ENCODE results near the gene CACFD1. TPM values are rescaled to one million over a fixed set of nuclear protein-coding genes. Genes with fewer than 3 reads are reported as not detected.

CACFD1 gene
- total RNA-seq, 1 experiment from 2014 or later, result 10.6 TPM

DNA sequence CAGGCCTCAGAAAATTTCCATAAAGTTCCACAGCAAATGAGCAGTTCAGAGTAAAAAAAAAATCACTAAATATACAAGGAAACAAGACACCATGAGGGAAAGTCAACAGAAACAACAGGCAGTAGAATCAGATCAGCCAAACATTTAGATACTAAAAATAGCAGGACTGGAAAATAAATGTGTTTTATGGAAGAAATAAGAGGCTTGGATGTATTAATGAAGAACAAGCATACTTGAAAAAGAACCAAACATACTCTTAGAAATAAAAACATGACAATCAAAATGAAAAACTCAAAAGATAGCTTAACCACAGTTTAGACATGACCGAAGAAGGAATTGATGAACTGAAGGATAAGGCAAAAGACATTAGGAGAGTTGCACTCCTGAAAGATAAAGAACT lies 42.3 kb downstream of the CACFD1 start:
- Histone ChIP-seq H3K9me3 (ENCODE audit: low read depth, low read length, poor library complexity, severe bottlenecking) (peaks cover 14% of the 10 kb centered on the region), H3K27ac (ENCODE audit: low read depth, low read length, poor library complexity, severe bottlenecking) (no peak overlapping the region), H3K4me1 (ENCODE audit: insufficient read depth, low read length, poor library complexity, severe bottlenecking) (no peaks in the 10 kb centered on the region), H3K36me3 (ENCODE audit: insufficient read depth, low read length, poor library complexity, severe bottlenecking) (no peaks in the 10 kb centered on the region), H3K4me3 (ENCODE audit: low read depth, low read length, poor library complexity, severe bottlenecking) (no peak overlapping the region), H3K27me3 (replicated peaks; ENCODE audit: insufficient read depth, low read depth, low read length, poor library complexity) (peaks cover 5% of the 10 kb centered on the region)
- DNase-seq (ENCODE audit: low spot score), result no peak
- POLR2A ChIA-PET (ENCODE audit: low non-redundant PET), result no interaction called here
- TF ChIP-seq, protein P1, sequence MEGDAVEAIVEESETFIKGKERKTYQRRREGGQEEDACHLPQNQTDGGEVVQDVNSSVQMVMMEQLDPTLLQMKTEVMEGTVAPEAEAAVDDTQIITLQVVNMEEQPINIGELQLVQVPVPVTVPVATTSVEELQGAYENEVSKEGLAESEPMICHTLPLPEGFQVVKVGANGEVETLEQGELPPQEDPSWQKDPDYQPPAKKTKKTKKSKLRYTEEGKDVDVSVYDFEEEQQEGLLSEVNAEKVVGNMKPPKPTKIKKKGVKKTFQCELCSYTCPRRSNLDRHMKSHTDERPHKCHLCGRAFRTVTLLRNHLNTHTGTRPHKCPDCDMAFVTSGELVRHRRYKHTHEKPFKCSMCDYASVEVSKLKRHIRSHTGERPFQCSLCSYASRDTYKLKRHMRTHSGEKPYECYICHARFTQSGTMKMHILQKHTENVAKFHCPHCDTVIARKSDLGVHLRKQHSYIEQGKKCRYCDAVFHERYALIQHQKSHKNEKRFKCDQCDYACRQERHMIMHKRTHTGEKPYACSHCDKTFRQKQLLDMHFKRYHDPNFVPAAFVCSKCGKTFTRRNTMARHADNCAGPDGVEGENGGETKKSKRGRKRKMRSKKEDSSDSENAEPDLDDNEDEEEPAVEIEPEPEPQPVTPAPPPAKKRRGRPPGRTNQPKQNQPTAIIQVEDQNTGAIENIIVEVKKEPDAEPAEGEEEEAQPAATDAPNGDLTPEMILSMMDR (conservative IDR thresholded peaks at IDR 0.05; ENCODE audit: low read depth, low read length), result no peak
- no peak for TF ChIP-seq EZH2 (IDR thresholded peaks at IDR 0.05; ENCODE audit: borderline replicate concordance, low read depth, low read length, poor library complexity, severe bottlenecking)
- CTCF ChIA-PET, result no interaction called here
- BruUV-seq (replicated peaks), result no TSS peak
- intact Hi-C loops (cut with micrococcal nuclease; ENCODE audit: unreplicated experiment), result no loop called here

DNA sequence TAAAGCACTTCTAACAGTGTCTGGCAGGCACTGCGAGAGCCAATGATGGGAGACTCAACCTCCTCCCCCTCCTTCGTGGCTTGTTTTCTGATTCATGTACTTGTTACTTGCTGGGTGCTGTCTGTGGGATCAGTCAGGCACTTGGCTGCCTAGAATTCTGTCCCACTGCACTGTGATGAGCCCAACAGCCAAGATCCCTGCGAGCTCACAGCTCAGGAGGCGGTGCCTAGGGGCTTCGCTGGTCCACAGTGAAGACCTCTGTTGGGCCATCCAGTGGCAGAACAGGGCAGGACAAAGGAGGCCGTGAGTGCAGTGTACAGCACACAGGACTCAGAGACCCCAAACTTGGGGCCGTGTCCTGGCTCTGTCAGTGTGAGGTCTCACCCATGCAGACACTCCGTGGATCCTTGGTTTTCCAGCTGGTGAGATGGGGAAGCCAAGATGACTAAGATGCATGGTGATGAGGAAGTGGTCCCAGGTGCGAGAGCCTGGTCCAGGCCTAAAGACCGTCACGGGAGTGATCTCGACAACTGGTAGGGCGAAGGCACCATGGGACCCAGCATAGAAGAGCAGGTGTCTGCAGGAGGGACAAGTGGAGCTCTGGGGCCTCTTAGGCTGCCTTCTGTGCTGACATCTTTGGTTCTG lies 45.5 kb downstream of the CACFD1 start:
- no TSS peak for BruUV-seq (replicated peaks)
- intact Hi-C loops (cut with micrococcal nuclease; ENCODE audit: unreplicated experiment), result no loop called here
- no peak for DNase-seq (ENCODE audit: low spot score)
- Histone ChIP-seq H3K4me1 (ENCODE audit: insufficient read depth, low read length, poor library complexity, severe bottlenecking) (peaks cover 11% of the 10 kb centered on the region), H3K36me3 (ENCODE audit: insufficient read depth, low read length, poor library complexity, severe bottlenecking) (no peaks in the 10 kb centered on the region), H3K4me3 (ENCODE audit: low read depth, low read length, poor library complexity, severe bottlenecking) (no peak overlapping the region), H3K9me3 (ENCODE audit: low read depth, low read length, poor library complexity, severe bottlenecking) (peaks cover 14% of the 10 kb centered on the region), H3K27ac (ENCODE audit: low read depth, low read length, poor library complexity, severe bottlenecking) (no peak overlapping the region), H3K27me3 (replicated peaks; ENCODE audit: insufficient read depth, low read depth, low read length, poor library complexity) (peaks cover 5% of the 10 kb centered on the region)
- TF ChIP-seq, protein P1 (conservative IDR thresholded peaks at IDR 0.05; ENCODE audit: low read depth, low read length), result no peak
- TF ChIP-seq EZH2 (IDR thresholded peaks at IDR 0.05; ENCODE audit: borderline replicate concordance, low read depth, low read length, poor library complexity, severe bottlenecking), result no peak
- CTCF ChIA-PET, result no interaction called here
- POLR2A ChIA-PET (ENCODE audit: low non-redundant PET), result no interaction called here

DNA sequence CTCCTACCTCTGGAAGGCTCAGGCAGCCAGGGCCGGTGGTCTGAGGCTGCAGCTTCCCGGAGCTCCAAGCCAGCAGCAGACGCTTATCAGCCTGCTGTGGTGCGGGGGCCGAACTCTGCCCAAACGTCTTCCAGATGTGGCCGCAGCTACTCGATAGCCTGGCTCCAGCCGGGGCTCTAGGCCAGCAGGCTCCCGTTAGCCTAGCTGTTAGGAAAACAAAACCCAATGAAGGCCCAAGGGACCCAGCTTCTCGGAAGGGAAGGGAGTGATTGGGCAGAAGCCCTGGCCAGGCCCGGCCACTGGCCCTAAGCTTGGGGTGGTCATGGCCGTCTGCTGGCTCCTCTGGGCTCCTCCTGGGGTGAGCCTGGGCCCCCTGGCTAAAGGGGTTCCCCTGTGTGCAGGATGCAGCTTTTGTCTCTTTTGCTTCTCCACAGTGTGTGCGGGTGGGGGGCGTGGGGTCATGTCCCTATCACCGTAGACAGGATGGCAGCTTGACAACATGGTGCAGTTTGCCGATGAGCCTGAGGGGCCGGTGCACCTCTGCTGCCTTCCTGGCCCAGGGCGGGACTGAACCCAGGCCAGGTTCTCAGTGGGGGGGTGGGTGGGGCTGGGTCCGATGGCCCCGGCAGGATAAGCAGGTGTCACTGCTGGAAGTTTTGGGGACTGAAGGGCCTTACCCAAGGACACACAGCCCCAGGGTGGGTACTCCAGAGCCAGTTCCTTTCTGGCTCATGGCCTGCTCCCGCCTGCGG lies 46.3 kb downstream of the CACFD1 start:
- no TSS peak for BruUV-seq (replicated peaks)
- no peaks in the 10 kb centered on the region for H3K36me3 ChIP-seq (ENCODE audit: insufficient read depth, low read length, poor library complexity, severe bottlenecking)
- intact Hi-C loops (cut with micrococcal nuclease; ENCODE audit: unreplicated experiment), result no loop called here
- H3K9me3 ChIP-seq (ENCODE audit: low read depth, low read length, poor library complexity, severe bottlenecking), result peaks cover 14% of the 10 kb centered on the region
- H3K4me1 ChIP-seq (ENCODE audit: insufficient read depth, low read length, poor library complexity, severe bottlenecking), result peaks cover 11% of the 10 kb centered on the region
- no peak for DNase-seq (ENCODE audit: low spot score)
- POLR2A ChIA-PET (ENCODE audit: low non-redundant PET), result no interaction called here
- CTCF ChIA-PET, result no interaction called here
- H3K27me3 ChIP-seq (replicated peaks; ENCODE audit: insufficient read depth, low read depth, low read length, poor library complexity), result peaks cover 5% of the 10 kb centered on the region
- H3K27ac ChIP-seq (ENCODE audit: low read depth, low read length, poor library complexity, severe bottlenecking), result no peak overlapping the region
- TF ChIP-seq, protein P1 (conservative IDR thresholded peaks at IDR 0.05; ENCODE audit: low read depth, low read length), result no peak
- no peak for TF ChIP-seq EZH2 (IDR thresholded peaks at IDR 0.05; ENCODE audit: borderline replicate concordance, low read depth, low read length, poor library complexity, severe bottlenecking)
- H3K4me3 ChIP-seq (ENCODE audit: low read depth, low read length, poor library complexity, severe bottlenecking), result no peak overlapping the region
